GM23248 (cell line): ENCODE data around the gene CABP5. TPM values are rescaled to one million over a fixed set of nuclear protein-coding genes. Genes with fewer than 3 reads are reported as not detected.

Source experiments
- DNase-seq: peaks from one replicate; pipeline ENCODE4 v3.0.0-alpha.2; 2015
- H2AFZ ChIP-seq: fragments of 200-600 bp; sonication (generic); 2 replicates; pipeline ENCODE4 v1.6.1; 2016; ENCODE audit warnings: antibody characterized with exemption
- H3F3A ChIP-seq: fragments of 200-600 bp; sonication (generic); 2 replicates; pipeline ENCODE4 v1.6.1; 2016; ENCODE audit warnings: mild to moderate bottlenecking, antibody characterized with exemption, mixed run types; ENCODE audit not compliant: insufficient read depth
- H3K27ac ChIP-seq: fragments of 200-600 bp; sonication (generic); 2 replicates; pipeline ENCODE4 v1.5.1; 2016; ENCODE audit warnings: mild to moderate bottlenecking
- H3K27me3 ChIP-seq: fragments of 200-600 bp; sonication (generic); replicated peaks from 2 replicates; pipeline ENCODE4 v1.6.1; 2016; ENCODE audit warnings: mild to moderate bottlenecking; ENCODE audit not compliant: insufficient read depth
- H3K36me3 ChIP-seq: fragments of 200-600 bp; sonication (generic); 2 replicates; pipeline ENCODE4 v1.6.1; 2016; ENCODE audit warnings: low read depth, mild to moderate bottlenecking
- H3K4me1 ChIP-seq: fragments of 200-600 bp; sonication (generic); 2 replicates; pipeline ENCODE4 v1.6.1; 2016; ENCODE audit warnings: mild to moderate bottlenecking; ENCODE audit not compliant: insufficient read depth
- H3K4me2 ChIP-seq: fragments of 200-600 bp; sonication (generic); one replicate; pipeline ENCODE4 v1.6.1; 2016; ENCODE audit warnings: mild to moderate bottlenecking; ENCODE audit not compliant: unreplicated experiment
- H3K4me3 ChIP-seq: fragments of 200-600 bp; sonication (generic); 2 replicates; pipeline ENCODE4 v1.5.1; 2016; ENCODE audit warnings: mild to moderate bottlenecking
- H3K79me2 ChIP-seq: fragments of 200-600 bp; sonication (generic); 2 replicates; pipeline ENCODE4 v1.6.1; 2016; ENCODE audit warnings: mild to moderate bottlenecking; ENCODE audit not compliant: insufficient read depth
- H3K9ac ChIP-seq: fragments of 200-600 bp; sonication (generic); 2 replicates; pipeline ENCODE4 v1.6.1; 2016; ENCODE audit warnings: mild to moderate bottlenecking
- H3K9me2 ChIP-seq: fragments of 200-600 bp; sonication (generic); 2 replicates; pipeline ENCODE4 v1.6.1; 2016; ENCODE audit warnings: mixed run types, mild to moderate bottlenecking, moderate library complexity; ENCODE audit not compliant: insufficient read depth
- H3K9me3 ChIP-seq: fragments of 200-600 bp; sonication (generic); one replicate; pipeline ENCODE4 v1.6.1; 2017; ENCODE audit warnings: low read depth
- H4K20me1 ChIP-seq: fragments of 200-600 bp; sonication (generic); 2 replicates; pipeline ENCODE4 v1.6.0; 2016; ENCODE audit not compliant: insufficient read depth
- EZH2 ChIP-seq: fragments of 200-600 bp; sonication (generic); IDR thresholded peaks from 2 replicates; pipeline ENCODE4 v1.6.1; 2018; ENCODE audit warnings: antibody characterized with exemption, mild to moderate bottlenecking; ENCODE audit not compliant: insufficient read depth, poor library complexity, severe bottlenecking
- EZH2phosphoT487 ChIP-seq: fragments of 200-600 bp; sonication (generic); IDR thresholded peaks from 2 replicates; pipeline ENCODE4 v1.6.1; 2018; ENCODE audit warnings: antibody characterized with exemption, moderate library complexity, mild to moderate bottlenecking, low read depth; ENCODE audit not compliant: insufficient read depth
- WGBS, 2 experiments: methylation state at CpG; one replicate each; pipeline ENCODE4 v1.1.6; 2015 to 2017; ENCODE audit warnings: low lambda C conversion rate in 2 of 2, low coverage in 1 of 2; ENCODE audit errors: missing lambda C conversion rate in 2 of 2; 5-methylcytosine and 5-hydroxymethylcytosine counted together
- in situ Hi-C: fragments of 300-500 bp; cut with MboI; formaldehyde crosslinking; loops from 2 replicates; pipeline ENCODE4 v1.15.0; 2020
- polyA plus RNA-seq: library from polyadenylated mRNA; unstranded; fragments of >200 nt; fragmentation: Nextera tagmentation; extraction: Ambion mirVana; gene quantifications from 2 replicates; pipeline ENCODE4 v1.2.1, GENCODE V29; 2016
- total RNA-seq: library from RNA; depleted of rRNA; stranded (reverse); fragments of >200 nt; shearing (Covaris generic); gene quantifications from 2 replicates; pipeline ENCODE4 v1.2.3, GENCODE V29; 2014; rRNA removed

CABP5 gene
- total and polyA plus RNA-seq, 2 experiments from 2014 or later, result not detected

DNA sequence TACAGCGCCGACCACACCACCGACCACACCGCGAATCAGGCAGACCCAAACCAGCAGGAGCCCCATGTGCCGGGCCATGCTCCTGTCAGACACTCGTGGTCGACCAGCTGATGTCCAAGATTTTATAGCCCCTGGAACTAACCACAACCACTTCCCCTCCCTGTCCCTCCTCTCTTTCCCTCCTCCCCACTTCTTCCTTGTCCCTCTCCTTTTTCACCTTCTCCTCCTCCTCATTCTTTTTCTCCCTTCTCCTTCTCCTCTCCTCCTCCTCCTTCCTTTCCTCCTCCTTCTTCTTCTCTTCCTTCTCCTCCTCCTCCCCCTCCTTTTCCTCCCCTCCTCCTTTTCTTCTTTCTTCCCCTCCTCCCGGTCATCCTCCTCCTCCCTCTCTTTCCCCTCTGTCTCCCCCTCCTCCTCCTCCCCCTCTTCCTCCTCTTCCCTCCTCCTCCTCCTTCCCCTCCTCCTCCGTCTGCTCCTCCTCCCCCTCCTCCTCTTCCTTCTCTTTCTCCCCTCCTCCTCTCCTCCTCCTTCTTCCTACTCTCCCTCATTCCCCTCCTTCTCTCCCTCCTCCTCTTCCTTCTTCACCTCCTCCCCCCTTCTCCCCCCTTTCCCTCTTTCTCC lies 52.6 kb downstream of the CABP5 start:
- TF ChIP-seq EZH2, result no peak
- TF ChIP-seq EZH2phosphoT487, result no peak
- Histone ChIP-seq H3K9ac (no peak overlapping the region), H4K20me1 (no peaks in the 10 kb centered on the region), H3K27ac (no peak overlapping the region), H3K9me3 (no peaks in the 10 kb centered on the region), H3K4me2 (no peak overlapping the region), H3K4me1 (no peaks in the 10 kb centered on the region), H3K9me2 (no peaks in the 10 kb centered on the region), H3F3A (no peaks in the 10 kb centered on the region), H3K79me2 (no peaks in the 10 kb centered on the region), H3K4me3 (no peak overlapping the region), H3K27me3 (peaks cover 36% of the 10 kb centered on the region), H3K36me3 (no peaks in the 10 kb centered on the region), H2AFZ (no peak overlapping the region)
- no peak for DNase-seq
- WGBS, 2 experiments, result 16 to 23% methylated on average over 10 of the region's 10 CpGs
- in situ Hi-C loops, result loop anchor here (25.0 kb wide), 1 partner anchor 104 kb away; the partner anchor contains the start of gene SULT2A1

Other genes starting within 250 kb of the CABP5 start
- gene TPRX1, start 239.5 kb downstream of the CABP5 start, total RNA-seq, result not detected in 2 replicates
- gene TPRX1, start 239.5 kb downstream of the CABP5 start, polyA plus RNA-seq, result not detected in 2 replicates
- gene CRX, start 222.1 kb downstream of the CABP5 start, total RNA-seq, result not detected in 2 replicates
- not detected in 2 replicates for gene CRX, start 222.1 kb downstream of the CABP5 start, polyA plus RNA-seq
- not detected in 2 replicates for gene TPRX2, start 184.8 kb downstream of the CABP5 start, total RNA-seq
- not detected in 2 replicates for gene TPRX2, start 184.8 kb downstream of the CABP5 start, polyA plus RNA-seq
- not detected in 2 replicates for gene SULT2A1, start 157.8 kb downstream of the CABP5 start, total RNA-seq
- gene SULT2A1, start 157.8 kb downstream of the CABP5 start, polyA plus RNA-seq, result not detected in 2 replicates
- not detected in 2 replicates for gene BSPH1, start 51.9 kb downstream of the CABP5 start, total RNA-seq
- not detected in 2 replicates for gene BSPH1, start 51.9 kb downstream of the CABP5 start, polyA plus RNA-seq
- not detected in 2 replicates for gene ELSPBP1, start 49.4 kb downstream of the CABP5 start, total RNA-seq
- not detected in 2 replicates for gene ELSPBP1, start 49.4 kb downstream of the CABP5 start, polyA plus RNA-seq
- 0.63 and 0.76 TPM in 2 replicates for gene PLA2G4C, start 66.7 kb upstream of the CABP5 start, total RNA-seq
- gene PLA2G4C, start 66.7 kb upstream of the CABP5 start, polyA plus RNA-seq, result 1.8 and 1.9 TPM in 2 replicates
- 9.3 and 10.6 TPM in 2 replicates for gene LIG1, start 126.3 kb upstream of the CABP5 start, total RNA-seq
- 14.5 and 17.9 TPM in 2 replicates for gene LIG1, start 126.3 kb upstream of the CABP5 start, polyA plus RNA-seq
- gene ZSWIM9, start 126.6 kb upstream of the CABP5 start, total RNA-seq, result 4.3 and 6.6 TPM in 2 replicates
- 0.88 and 1.2 TPM in 2 replicates for gene ZSWIM9, start 126.6 kb upstream of the CABP5 start, polyA plus RNA-seq
- gene CARD8, start 211.8 kb upstream of the CABP5 start, total RNA-seq, result 12.9 and 24.2 TPM in 2 replicates
- gene CARD8, start 211.8 kb upstream of the CABP5 start, polyA plus RNA-seq, result 6.3 and 6.6 TPM in 2 replicates
- 0.13 and 0.22 TPM in 2 replicates for gene ZNF114, start 226.0 kb upstream of the CABP5 start, total RNA-seq
- gene ZNF114, start 226.0 kb upstream of the CABP5 start, polyA plus RNA-seq, result not detected in 2 replicates